ENCODE measurements around the gene CHRNG.
"Not testable (repeated sequence)": the region's sequence is repeated elsewhere in the genome, so short reads cannot be mapped to it uniquely, and the experiment has no call there.

The CHRNG gene

DNA sequence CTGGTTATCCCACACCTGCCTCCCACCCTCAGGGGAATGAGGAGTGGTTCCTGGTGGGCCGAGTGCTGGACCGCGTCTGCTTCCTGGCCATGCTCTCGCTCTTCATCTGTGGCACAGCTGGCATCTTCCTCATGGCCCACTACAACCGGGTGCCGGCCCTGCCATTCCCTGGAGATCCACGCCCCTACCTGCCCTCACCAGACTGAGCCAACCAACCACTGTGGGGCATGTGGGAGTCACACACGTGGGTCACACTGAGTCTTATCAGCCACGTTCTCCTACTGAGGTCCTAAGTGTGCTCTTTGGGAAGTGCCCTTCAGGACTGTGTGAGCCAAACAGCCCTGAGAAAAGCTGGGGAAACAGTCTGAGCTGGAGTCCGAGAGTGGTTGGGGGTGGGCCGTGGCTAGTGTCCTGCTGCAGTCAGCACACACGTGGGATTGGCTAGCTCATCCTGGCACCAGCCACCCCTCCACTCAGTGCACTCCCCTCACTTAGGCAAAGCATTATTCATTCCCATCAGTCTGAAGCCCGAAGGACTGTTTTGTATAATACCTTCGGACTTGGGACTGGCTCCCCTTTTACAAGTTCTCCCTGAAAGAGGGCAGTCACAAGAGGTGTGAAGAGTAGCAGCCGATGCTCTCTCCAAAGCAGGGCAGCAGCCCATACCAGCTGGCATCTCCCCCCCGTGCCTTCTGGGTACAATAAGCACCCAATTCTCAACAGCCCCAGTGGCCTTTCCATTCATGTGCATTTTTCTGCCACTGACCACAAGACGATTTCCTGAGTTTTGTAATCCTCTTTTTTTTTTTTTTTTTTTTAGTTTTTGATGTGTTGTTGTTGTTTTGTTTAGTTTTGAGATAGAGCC lies 6.3 kb downstream of the CHRNG start:
- no peak for DNase-seq (ENCODE audit: low read depth)

DNA sequence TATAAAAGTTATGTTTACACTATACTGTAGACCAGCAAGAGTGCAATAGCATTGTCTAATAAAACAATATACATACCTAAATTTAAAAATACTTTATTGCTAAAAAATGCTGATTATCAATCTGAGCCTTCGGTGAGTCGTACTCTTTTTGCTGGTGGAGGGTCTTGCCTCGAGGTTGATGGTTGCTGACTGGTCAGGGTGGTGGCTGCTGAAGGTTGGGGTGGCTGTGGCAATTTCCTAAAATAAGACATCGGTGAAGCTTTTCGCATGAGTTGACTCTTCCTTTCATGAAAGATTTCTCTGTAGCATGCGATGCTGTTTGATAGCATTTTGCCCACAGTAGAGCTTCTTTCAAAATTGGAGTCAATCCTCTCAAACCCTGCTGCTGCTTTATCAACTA lies 8.5 kb downstream of the CHRNG start:
- DNase-seq (ENCODE audit: low read depth) = no peak

DNA sequence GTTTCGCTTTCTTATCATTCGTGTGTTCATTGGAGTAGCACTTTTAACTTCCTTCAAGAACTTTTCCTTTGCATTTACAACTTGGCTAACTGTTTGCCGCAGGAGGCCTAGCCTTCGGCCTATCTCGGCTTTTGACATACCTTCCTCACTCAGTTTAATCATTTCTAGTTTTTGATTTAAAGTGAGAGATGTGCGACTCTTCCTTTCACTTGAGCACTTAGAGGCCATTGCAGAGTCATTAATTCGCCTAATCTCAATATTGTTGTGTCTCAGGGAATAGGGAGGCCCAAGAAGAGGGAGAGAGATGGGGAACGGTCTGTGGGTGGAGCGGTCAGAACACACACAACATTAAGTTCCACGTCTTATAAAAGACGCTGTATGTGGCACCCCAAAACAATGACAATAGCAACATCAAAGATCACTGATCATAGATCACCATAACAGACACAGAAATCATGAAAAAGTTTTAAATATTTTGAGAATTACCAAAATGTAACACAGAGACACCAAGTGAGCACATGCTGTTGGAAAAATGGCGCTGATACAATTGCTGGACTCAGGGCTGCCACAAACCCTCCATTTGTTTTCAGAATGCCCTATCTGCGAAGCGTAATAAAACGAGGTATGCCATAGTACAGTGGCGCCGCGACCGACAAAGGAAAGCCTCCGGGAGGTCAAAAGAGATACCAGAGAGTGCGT lies 10.3 kb downstream of the CHRNG start:
- DNase-seq (ENCODE audit: low read depth) = no peak

DNA sequence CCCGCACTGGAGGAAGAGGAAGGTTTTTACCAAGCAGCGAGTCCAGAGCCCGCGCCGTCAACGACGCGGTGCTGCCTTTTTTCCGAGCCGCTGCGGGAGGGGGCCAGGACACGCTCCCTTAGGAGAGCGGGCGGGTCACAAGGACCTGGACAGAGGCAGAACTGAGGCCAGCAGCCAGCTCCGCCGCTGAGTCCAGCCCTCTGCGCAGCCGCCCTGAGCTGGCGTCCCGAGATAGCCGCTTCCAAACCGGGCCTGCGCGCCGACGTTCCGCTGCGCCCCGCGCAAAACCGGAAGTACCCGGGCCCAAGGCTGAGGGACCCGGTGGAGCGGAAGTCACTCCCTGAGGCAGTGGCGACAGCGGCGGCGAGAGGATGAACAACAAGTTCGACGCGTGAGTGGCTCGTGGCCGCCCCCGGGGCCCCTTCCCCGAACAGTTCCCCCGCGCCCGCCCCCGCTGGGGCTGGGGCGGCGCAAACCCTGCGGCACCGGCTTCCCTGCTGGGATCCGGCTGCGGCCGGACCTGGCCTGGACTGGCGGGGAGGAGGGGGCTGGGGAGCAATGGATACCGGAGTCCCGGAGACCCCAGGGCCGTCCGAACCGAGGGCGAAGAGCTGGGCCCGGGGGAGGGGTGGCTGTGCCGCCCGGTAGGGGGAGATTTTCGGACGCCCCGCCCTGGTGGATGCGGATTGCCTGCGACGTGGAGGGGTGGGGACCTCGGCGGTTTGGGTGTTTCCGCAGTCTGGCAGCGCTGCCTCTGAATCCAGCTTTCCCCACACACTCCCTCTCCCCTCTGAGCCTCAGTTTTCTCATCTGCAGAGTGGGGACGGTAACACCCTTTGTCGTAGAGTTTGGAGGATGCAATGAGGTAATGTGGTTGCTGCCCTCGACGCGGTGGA lies 11.1 kb downstream of the CHRNG start, which contains the start of the genes EIF4E2 and TIGD1:
EIF4E2 (plus strand) TSS at position 336 of the 896 bp plus-strand sequence; CDS start at position 372, 36 bp downstream.
TIGD1 (minus strand) TSS at position 204 of the 896 bp plus-strand sequence. CDS start 675 bp downstream, outside the sequence.
- DNase-seq (ENCODE audit: low read depth) = peak; percentile 88

DNA sequence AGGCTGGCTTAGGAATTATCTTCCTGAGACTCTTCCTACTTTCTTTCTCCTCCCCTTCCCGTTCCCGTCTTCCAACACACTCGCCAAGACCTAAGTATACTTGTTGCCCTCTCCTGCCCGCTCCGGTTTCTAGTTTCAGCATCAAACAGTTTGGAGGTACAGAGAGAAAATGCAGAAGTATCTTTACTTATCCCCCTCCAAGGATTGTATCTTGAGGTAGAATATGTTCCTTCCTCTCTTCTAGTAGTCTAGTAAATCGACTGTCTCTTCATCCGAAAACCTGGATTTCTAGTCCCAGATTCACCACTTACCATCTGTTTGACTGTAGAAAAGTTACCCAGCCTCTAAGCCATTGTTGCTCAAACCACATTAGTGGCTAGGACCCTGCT lies 11.8 kb downstream of the CHRNG start:
- no peak for DNase-seq (ENCODE audit: low read depth)

DNA sequence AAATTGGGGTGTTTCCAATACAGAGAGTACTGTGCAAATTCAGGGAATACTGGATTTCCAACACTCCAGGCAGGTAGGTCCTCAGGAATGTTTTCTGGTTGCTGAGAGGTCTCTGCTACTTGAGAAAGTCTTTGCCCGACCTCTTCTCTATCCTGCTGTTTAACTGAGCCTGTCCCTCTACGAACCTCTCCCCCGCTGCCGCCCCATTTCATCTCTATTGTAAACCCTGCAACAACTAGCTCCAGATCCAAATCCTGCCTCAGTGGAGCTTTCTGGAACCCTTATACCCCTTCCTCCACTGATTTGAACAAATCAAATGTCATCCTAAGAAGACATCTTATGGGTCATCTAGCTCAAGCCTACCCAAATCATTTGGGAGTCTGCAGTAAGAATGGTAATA lies 12.3 kb downstream of the CHRNG start:
- DNase-seq (ENCODE audit: low read depth) = no peak

DNA sequence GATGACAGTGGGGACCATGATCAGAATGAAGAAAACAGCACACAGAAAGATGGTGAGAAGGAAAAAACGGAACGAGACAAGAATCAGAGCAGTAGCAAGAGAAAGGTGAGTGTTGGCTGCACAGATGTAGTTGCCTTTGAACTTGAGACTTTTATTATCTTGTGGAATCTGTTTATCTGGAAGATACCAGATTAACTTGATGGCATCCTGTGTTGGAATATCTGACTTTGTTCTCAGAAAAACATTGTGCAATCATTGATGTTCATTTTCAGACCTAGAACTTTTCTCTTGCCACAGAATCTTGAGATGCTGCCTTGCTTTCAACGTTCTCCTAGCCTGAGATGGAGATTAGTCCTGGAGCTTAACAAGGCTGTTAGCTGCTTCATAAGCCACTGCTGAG lies 16.9 kb downstream of the CHRNG start:
- no peak for DNase-seq (ENCODE audit: low read depth)

DNA sequence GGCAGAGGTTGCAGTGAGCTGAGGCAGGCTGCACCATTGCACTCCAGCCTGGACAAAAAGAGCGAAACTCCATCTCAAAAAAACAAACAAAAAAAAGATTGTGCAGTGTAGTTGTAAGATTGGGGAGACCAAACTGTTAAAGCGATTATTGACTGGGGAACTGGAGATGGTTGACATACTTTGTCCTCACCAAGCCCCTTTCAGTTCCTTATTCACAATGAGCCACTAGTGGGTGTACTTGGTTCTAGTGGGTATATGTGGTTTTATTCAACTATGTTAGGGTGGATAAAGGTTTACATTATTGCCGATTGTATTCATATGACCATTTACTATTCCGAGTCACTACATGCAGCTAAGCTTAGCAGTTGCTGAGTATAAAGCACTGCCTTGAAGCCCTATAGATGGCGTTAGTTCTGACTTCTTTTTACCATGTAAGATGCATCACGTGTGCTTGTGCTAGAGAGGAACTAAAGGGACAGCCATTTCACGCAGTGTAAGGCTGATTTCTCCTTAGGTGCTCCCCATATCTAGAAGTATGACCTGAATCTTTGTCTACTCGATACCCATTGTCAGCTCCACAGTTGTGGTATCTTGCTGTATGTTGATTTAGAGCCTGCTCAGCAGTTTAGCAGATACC lies 23.1 kb downstream of the CHRNG start:
- DNase-seq (ENCODE audit: low read depth) = no peak

DNA sequence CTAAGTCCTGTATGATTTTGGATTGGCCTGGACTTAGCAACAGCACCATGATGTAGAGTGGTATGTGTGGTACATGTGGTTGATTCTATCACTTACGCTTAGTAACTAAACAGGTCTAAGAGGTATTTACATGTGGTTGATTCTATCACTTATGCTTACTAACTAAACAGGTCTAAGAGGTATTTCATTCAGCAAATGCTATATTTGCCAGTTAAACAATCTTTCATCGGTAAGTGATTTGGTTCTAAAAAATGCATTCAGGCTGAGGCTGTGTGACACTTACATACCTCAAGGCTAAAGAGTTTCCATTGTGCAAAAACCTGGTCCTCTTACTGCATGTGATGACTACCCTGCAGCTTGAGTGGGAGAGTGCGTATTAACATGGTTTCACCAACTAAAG lies 24.1 kb downstream of the CHRNG start:
- no peak for DNase-seq (ENCODE audit: low read depth)

DNA sequence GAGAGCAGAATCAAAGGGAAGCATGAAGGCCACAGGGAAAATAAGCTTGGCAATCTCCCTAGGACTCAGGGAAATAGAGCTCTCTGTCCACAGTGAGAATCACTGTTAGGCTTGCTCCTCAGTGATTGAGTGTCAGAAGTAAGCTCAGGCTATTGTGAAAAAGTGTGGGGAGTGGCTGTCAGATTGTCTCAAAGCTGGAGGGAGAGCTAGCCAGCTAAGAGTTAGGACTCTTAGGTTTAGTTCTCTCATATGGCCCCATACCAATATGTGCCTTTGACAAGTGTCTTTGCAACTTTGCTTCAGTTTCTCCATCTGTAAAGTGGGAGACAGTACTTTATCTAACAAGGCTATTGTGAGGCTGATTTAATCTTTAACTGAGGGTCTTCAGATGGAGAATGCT lies 28.2 kb downstream of the CHRNG start:
- no peak for DNase-seq (ENCODE audit: low read depth)

DNA sequence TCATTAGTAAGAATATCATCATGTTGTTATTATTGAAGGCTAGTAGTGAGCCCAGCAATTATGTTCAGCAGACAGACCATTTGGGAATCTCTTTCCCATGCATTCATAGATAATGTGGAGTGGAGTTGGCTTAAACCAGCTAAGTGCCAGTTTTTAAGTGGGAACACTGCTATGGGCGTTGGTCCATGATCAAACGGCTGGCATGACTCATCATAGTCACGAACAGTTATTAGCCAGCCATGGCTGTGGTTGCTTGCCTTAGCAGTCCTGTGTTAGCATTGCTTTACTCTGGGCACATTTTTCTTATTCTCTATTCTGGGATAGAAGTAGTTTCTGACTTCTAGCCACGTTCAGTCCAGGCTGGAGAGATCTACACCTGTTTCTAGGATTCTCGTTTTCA lies 28.7 kb downstream of the CHRNG start:
- DNase-seq (ENCODE audit: low read depth) = no peak

DNA sequence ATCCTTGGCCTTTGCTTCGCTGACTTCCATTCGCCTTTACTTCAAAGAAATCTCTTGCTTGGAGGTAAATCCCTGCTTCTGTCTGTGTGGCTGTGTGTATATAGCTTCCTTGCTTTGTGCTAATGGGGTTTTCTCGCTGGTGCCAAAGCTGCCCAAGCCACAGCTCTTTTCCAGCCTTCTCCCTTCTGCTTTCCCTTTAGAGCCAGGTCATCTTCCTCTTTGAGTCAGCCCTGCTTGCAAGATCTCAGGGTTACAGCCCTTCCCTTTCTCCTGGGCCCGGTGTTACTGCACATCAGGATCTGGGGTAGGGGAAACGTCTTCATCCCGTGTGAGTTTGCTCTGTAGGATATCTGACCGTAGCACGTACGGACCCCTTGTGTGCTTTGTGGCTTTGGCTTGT lies 30.0 kb downstream of the CHRNG start:
- DNase-seq (ENCODE audit: low read depth) = no peak

DNA sequence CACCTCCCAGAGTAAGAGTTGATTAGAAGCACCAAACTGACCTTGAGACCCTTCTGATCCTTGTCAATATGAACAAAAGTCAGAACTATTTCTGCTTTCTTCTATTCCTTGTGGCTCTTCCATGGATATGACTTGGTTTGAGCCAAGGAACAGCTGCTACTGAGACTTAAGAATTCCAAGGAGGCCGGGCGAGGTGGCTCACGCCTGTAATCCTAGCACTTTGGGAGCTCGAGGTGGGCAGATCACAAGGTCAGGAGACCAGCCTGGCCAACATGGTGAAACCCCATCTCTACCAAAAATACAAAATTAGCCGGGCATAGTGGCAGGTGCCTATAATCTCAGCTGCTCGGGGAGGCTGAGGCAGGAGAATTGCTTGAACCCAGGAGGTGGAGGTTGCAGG lies 31.0 kb downstream of the CHRNG start:
- DNase-seq (ENCODE audit: low read depth) = not testable (repeated sequence)

DNA sequence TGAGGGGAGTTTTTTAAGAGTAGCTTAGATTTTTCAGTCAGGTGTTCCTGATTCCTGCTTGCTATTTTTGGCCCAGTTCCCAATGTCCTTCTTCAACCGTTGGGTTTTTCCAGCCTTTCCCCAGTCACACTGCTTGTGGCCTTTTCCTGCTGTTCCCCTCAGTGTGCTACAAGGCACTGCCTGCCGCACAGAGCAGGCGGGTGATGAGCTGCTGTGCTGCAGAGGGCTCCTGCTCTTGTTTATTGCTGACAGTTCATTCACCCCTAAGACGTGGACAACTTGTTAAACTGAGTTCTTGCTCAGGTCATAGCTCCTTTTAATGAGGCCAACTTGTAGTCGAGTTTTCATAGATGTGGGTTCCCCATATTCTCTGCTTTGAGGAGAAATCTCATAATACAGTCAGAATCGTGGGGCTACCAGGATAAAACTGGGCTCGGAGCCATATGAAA lies 31.6 kb downstream of the CHRNG start:
- DNase-seq (ENCODE audit: low read depth) = no peak

DNA sequence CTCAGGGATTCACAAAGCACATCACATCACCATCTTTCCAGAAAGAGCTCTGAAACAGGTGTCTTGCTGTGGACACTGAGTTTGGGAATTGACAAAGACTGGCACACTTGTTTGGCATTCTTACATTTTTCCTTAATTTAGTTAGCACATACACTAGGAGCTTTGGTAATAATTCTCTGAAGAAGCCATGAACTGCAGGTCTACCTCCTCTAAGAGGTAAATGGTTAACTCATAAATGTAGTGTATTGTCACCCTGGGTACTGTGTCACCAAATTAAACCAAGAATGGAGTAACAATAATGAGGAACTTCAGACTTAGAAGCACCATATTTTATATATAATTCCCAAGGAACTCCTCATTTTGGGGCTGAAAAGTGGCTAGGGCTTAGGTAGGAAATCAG lies 33.5 kb downstream of the CHRNG start:
- no peak for DNase-seq (ENCODE audit: low read depth)

DNA sequence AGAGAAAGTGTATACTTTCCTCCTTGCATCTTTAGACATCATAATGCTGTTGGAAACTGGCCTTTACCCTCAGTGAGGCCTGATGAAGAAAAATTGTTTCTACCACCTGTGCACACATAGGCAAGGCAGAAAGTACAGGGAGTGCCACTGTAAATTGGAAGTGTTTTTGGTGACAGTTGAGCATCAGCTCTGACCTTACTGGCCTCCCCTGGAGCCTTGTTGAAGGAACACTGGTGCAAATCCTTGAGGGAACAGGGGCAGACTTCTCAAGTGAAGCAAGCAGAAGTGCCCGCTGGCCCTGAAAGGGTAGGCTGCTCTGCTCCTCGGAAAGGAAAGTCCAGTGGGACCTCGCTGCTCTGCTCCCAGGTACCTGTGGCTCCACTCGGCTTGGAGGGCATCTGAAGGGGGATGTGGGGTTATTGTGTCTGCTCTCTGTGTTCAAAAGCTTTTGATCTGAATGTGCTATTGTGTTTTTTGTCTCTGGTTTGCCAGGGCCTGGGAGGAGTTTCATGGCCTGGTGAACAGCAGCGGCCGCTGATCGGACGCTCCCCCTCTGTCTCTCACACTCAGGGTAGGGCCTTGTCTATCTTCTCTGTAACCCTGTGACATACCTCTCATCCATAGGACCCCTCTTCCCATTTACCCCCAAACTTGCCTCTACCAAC lies 34.4 kb downstream of the CHRNG start:
- DNase-seq (ENCODE audit: low read depth) = no peak

DNA sequence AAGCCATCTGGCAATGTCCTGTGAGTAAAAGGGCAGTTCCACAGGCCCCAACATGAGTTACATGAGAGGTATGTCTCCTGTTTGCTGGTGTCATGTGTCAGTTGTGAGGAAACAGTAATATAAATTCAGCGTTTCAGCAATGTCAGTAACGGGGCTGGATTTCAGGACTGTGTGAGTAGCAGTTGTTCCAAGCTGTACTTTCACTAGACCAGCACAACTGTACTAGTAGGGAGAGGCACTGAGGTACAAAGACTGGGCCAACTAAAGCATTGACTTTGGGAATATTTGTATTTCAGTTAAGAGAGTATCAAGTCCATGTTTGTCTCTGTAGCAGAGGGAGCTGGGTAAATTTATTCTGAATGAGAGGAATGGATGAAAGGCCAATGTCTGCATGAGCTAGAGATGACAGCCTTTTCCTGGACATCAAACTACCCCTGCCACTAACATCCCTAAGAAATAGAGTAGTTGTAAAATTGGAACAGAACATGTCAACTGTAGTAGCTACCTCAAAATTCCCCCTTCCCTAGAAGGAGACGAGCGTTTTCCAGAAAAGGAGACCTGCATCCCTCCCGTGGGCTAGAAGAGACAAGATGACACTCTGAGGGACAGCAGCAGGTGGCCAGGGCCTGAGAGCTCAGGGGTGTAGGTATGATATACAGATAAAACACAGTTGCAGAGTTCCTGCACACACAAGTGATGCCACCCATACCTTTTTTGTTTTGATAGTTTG lies 35.3 kb downstream of the CHRNG start:
- no peak for DNase-seq (ENCODE audit: low read depth)

DNA sequence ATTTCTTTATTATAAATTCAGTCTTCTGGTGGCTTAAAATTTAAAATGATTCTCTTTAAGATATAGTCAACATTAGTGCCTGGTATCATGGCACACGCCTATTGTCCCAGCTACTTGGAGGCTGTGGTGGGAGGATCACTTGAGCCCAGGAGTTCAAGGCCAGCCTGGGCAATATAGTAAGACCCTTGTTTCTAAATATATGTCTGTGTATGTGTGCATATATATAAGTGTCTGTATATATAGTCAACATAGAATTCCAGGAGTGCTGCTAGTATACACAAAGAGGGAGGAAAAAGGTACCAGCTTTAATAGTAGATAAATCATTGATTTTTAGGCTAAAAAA lies 35.9 kb downstream of the CHRNG start:
- no peak for DNase-seq (ENCODE audit: low read depth)

DNA sequence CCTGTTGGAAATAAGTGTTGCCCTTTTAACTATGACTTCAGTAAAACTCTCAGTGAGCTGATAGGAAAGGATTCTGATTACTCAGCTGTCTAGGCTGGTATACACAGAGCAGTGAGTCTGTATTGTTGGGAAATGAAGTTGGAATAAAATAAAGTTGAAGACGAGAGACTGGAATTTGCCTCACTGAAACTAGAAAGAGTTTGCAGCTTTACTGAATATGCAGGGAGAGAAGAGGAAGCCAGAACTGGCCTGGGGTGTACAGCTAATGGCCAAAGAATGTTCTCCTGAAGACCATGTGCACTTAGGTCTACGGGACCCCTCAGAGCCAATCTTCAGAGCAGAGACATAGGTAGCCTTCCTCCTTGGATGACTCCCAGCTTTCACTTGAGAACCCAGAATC lies 37.5 kb downstream of the CHRNG start:
- no peak for DNase-seq (ENCODE audit: low read depth)

DNA sequence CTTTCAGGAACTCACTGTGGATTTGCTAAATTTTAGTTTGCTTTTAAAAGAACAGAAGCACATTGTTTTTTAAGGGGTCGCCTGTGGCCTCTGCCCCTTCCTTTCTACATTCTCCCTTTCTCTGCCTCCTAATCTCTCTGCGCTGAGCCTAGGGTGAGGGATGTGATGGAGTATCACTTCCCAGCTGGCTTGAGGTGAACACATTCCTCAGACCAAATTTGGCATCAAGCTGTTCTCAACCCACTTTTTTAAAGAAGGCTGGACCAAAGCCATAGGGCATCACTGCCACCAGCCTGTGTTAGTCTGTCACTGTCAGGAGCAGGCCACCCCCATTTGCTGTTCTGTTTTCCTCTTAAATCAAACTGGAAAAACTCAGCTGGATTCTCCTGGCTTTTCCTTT lies 38.3 kb downstream of the CHRNG start:
- no peak for DNase-seq (ENCODE audit: low read depth)

DNA sequence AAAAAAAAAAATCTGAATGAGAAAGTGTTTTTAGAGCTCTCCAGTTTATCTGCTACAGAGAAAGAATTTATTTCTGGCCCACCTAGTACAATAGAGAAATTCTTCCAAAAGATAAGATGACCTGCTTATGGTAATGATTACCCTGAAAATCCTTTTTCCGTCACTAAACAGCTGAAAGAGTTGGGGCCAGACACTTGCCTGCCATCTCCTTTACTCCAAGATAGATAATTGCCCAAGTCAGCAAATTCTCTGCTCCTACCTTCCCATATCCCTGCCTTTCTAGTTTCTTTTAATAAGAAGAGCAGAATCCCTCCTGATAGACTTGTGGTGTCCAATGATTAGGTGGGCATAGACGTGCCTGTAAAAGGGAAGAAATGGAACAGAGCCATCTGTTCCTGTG lies 39.1 kb downstream of the CHRNG start:
- DNase-seq (ENCODE audit: low read depth) = no peak
